ENCODE measurements around the gene YPEL2.

DNA sequence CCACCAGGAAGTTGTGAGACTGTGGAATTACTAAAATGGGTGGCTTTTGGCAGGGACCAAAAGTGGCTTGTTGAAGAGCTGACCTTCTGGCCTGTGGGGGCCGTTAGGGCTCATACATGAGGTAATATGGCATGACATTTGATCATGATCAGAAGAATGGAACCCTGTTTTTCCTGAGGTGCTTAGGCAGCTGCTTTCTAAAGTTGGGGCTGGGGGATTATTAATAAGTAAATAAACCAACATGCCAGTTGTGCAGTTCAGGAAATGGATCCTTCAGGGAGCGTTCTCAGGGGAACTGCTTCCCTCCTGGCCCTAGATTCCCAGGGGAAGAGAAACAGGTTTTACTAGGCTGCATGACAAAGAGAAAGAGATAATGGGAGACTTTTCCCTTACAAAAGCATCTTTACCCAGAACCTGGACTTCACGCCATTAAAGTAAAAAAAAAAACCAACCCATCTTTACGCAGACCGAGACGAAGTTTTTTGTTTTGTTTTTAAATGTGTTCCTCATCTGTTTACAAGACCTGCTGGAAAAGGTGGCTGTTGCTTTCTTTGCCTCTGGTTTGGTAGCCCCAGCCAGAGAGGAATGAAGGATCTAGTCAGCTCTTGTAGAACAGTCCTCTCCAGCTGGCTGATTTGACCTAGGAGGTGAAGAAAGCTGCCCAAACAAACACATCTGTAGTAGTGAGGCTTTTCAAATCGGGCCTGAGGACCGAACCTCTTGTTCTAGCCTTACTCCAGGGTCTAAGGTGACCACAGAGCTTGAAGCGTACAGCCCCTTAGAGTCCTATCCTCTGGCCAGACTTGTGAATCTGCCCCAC, 22.7 kb downstream of the YPEL2 start:
- TF ChIP-seq, protein P1, sequence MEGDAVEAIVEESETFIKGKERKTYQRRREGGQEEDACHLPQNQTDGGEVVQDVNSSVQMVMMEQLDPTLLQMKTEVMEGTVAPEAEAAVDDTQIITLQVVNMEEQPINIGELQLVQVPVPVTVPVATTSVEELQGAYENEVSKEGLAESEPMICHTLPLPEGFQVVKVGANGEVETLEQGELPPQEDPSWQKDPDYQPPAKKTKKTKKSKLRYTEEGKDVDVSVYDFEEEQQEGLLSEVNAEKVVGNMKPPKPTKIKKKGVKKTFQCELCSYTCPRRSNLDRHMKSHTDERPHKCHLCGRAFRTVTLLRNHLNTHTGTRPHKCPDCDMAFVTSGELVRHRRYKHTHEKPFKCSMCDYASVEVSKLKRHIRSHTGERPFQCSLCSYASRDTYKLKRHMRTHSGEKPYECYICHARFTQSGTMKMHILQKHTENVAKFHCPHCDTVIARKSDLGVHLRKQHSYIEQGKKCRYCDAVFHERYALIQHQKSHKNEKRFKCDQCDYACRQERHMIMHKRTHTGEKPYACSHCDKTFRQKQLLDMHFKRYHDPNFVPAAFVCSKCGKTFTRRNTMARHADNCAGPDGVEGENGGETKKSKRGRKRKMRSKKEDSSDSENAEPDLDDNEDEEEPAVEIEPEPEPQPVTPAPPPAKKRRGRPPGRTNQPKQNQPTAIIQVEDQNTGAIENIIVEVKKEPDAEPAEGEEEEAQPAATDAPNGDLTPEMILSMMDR (IDR thresholded peaks at IDR 0.05; ENCODE audit: low read depth, low read length): no peak
- TF ChIP-seq EZH2phosphoT487 (IDR thresholded peaks at IDR 0.05; ENCODE audit: low read depth): no peak

Measured in OCI-LY3 (cell line).